NCI-H1417 (cell line): Measurements from ENCODE around the gene DEAF1.

Experiments
- DNase-seq, 3 experiments: peaks; one replicate each; lab custom pipeline; 2025; lab: John Stamatoyannopoulos, UW

DEAF1 gene

DNA sequence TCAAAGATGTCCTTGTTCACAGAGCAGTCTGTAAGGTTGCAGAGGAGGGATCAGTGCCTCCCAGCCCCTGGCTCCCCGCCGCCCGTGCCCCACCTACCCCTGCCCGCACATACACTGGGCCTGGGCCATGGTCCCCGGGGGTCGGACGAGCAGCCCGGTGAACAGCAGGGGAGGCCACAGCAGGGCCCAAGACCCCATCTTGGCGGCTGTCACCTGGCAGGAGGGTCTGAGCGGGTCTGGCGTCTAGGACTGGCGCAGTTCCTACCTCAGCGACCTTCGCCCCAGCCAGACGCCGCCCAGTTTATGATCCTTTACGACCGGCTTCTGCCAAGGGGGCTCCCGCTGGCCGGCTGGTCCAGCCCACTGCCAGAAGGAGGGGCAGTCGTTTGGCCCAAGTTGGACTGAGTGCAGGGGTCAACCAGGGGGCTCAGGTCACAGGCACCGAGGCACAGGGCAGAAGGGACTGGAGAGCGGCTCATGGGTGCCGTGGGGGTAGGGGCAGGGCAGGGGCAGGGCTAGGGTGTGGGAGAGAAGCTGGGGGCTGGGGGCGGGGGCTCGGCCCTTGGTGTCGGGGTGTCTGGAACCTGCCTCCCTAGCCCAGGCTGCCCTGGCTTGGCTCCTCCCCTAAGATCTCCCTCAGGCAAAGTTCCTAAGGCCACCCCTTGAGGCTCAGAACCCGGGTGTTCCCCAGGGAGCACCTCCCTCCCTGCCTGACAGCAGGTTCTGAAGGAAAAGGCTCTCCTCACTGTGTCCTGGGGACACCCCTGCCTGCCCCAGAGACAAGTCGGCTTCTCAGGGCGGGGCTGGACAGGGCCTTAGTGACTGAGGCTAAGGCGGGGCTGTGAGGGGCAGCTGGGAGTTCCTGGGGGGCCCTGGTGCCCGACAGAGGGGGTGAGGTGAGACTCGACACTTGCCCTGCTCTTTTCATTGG, 70.1 kb downstream of the DEAF1 start, which contains the start of gene CDHR5:
CDHR5 (minus strand) TSS at position 251 of the 931 bp plus-strand sequence; CDS start at position 198, 53 bp downstream.
- no peak for DNase-seq

- DNase-seq, result no peak
Observed at GRCh38 chr11:623999-624704, 70.9 kb downstream of the DEAF1 start.

DNA sequence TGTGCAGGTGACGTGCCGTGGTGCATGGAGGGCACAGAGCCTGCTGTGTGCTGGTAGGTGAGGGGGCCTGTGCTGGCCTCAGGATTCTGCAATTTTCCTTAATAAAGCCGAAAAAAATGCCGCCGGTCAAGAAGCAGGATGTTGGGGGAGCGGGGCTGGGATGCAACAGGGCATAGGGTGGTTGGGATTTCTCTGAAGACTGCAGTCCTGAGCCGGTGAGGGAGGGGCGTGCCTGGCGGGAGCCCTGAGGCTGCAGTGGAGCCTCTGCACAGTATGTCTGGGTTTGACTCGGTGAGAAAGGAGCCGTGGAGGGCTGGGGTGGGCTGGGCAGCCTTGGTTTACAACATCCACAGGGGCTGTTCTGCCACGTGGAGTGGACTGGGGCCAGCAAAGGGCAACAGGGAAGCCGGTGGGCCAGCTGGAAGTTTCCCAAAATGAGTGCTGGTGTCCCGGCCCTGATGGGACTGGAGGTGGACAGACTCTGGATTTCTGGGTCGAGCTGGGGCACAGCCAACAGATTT, 71.6 kb downstream of the DEAF1 start:
- DNase-seq, result no peak

DNA sequence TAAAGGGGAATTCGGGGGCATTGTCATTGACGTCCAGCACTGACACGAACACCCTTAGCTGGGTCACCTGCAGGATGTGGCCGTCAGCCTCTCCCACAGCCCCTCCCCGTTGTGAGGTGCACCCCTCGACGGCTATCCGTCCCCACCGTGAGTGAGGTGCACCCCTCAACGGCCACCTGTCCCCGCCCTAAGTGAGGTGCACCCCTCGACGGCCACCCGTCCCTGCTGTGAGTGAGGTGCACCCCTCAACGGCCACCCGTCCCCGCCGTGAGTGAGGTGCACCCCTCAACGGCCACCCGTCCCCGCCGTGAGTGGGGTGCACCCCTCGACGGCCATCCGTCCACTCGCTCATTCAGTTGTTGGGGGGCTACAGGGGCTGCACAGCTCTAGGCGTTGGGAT, 73.2 kb downstream of the DEAF1 start:
- DNase-seq, result no peak

DNA sequence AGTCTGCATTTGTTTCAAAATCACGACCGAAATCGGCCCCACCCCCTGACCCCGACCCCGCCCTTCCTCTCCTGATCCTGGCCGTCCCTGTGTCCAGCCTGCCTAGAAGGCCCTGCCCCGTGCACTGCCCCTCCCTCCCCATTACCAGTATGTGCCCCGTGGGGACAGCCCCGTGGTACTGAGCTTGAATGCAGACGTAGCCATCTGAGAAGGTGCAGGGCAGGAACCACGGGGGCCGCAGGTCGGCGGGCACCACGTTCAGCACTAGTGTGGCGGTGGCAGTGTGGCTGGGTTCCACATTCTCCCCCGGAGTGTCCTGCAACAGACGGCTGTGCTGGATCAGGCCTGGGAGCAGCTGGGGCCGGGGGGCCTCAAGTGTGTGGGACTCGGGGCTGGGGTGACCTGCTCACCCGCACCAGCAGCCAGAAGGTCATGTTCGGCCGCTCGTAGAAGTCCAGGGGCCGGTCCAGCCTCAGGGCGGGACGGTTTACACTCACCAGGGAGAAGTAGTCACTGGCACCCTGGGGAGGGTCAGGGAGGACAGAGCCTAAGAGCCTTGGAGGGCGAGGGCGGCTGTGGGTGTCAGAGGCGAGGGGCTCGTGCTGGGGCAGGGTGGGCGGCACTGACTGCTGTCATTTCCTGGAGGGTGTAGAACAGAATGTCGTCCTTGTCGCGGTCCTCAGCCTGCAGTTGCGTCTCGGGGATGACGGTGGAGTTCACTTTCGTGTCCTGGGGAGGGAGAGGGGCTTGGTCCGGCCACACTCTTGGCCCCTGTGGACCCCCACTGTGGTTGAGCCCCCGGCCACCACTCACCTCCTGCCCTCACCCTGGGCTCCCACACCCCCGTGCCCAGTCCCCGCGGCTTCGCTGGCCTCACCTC, 73.8 kb downstream of the DEAF1 start:
- no peak for DNase-seq

DNA sequence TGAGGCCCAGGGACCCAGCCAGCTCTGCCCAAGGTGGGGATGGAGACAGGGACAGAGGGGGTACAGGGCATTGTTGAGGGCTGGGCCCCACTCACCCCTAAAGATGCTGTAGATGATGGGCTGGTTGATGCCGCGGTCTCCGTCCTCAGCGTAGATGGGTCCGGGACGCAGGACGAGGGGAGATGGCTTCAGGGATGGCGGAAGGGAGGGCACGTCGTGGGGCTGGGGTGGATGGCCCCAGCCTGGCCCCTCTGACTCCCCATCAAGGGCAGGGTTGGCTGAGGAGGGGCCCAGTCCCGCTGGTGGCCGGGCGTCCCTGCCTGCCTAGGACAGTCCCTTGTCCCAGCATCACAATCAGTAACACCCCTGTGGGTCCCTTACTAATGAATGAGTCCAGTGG, 74.8 kb downstream of the DEAF1 start:
- no peak for DNase-seq

DNA sequence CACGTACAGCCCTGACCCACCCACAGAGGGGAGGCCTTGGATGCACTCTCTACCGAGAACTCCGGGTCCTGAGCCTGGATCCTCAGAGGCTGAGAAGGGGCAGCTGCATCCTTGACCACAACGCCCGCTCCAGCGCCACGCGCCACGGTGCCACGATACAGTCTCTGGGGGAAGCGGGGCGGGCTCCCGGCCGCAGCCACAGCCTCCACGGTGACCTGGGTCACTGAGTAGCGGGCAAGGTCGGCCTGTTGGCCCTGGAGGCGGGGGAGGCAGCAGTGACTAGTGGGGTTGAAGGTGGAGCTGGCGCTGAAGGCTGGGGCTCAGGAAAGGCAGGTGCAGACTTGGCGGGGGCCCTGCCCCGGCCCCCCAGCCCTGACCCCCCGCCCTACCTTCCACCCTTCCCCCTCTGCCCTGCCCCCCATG, 75.4 kb downstream of the DEAF1 start:
- DNase-seq, result no peak

DNA sequence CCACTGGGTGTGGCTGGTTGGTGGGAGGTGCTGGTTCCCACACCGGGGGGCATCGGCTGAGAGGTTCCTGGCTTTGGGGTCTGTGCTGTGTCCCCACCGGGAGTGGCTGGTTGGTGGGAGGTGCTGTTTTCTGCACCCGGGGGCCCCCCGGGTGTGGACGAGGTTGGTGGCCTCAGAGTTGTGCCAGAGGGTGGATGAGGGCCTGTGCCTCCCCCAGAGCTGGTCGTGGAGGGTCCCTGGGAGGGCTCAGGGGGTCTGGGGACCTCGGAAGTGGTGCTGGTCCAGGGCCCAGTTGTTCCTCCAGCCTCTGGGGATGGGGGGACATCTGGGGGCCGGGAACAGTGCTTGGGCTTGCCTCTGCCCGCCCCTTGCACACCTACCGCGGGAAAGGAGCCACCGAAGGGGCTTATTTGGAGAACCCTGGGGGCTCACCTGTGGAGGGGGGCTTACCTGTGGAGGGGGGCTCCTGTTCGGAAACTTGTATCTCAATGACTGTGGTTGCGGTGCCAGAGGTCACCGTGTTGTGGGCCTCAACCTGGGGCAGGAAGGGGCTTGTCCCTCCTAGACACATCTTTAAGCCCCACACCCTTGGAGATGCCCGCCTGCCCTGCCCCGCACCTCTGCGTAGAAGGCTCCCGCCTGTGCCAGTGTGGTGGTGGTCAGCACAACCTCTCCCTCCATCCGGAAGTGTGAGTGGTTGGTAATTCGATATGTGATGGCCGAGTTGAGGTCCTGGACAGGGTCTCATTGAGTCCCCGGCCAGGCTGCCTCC, 76.0 kb downstream of the DEAF1 start:
- DNase-seq, result no peak

DNA sequence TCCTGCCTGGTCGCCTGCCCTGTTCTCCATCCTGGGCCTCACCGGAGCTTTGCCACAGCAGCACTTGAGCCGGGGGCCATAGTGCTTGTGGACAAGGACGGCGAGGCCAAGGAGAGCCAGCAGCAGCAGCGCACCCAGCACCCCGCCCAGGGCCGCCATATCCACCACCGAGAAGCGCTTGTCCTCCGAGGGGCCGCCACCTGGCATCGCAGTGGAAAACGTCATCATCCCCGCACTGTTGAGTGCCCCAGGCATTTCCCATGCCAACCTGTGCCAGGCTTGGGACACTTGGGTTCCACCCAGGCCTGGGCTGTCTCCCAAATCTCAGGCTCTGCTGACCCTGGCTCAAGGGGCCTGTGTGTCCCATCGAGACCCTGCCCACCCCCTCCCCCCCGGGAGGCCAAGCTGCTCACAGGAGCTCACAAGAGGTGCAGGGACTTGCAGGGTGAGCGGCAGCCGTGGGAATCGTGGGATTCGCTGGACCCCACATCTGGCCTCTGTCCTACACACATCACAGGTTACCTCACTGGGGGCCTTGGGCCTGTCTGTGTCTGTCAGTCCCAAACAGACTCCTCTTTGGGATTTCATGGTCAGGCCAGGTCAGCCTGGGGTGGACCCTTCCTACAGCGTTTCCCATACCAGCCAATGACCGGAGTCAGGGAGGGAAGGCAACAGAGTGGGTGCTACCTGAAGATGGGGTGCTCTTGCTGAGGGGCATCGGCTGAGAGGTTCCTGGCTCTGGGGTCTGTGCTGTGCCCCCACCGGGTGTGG, 76.9 kb downstream of the DEAF1 start:
- no peak for DNase-seq

- DNase-seq, result no peak
Observed at GRCh38 chr11:617199-617911, 77.7 kb downstream of the DEAF1 start.

GRCh38 chr11:616320-617198, 78.5 kb downstream of the DEAF1 start:
- no peak for DNase-seq

DNA sequence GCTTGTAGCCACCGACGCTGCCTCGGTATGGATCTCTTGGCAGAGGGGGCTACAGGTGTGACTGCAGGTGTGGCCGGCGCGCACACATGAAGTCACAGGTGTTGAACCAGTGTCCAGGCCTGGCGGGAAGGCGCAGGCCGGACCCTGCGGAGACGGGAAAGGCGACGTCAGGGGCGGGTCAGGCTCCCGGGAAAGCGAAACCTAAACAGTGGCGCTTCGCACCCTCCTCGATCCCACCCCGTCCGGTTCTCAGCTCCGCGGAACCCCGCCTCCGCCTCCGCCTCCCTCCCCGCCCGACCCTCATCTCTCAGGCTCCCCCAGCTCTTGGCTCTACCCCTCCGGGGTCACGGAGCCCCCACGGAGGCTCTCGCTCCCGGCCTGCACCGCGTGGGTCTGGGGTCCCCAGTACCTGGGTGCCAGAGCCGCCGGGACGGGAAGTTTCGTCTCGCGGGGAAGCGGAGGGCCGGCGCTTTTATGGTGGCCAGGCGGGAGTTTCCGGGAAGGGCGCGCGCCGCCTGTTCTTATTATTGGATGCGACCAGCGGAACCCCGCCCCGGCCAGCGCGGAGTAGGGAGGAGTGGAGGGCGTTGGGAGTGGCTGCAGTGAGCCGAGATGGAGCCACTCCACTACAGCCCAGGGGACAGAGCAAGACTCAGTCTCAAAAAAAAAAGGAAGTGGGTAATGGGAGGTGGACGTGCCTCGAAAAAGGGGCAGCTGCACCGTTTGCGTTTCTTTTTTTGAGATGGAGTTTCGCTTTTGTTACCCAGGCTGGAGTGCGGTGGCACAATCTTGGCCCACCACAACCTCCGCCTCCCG, 79.3 kb downstream of the DEAF1 start, which contains the start of gene IRF7:
IRF7 (minus strand) TSS at position 447 of the 816 bp plus-strand sequence. CDS start 586 bp downstream, outside the sequence.
- peak; percentile 76 to 96 (median 82) for DNase-seq

DNA sequence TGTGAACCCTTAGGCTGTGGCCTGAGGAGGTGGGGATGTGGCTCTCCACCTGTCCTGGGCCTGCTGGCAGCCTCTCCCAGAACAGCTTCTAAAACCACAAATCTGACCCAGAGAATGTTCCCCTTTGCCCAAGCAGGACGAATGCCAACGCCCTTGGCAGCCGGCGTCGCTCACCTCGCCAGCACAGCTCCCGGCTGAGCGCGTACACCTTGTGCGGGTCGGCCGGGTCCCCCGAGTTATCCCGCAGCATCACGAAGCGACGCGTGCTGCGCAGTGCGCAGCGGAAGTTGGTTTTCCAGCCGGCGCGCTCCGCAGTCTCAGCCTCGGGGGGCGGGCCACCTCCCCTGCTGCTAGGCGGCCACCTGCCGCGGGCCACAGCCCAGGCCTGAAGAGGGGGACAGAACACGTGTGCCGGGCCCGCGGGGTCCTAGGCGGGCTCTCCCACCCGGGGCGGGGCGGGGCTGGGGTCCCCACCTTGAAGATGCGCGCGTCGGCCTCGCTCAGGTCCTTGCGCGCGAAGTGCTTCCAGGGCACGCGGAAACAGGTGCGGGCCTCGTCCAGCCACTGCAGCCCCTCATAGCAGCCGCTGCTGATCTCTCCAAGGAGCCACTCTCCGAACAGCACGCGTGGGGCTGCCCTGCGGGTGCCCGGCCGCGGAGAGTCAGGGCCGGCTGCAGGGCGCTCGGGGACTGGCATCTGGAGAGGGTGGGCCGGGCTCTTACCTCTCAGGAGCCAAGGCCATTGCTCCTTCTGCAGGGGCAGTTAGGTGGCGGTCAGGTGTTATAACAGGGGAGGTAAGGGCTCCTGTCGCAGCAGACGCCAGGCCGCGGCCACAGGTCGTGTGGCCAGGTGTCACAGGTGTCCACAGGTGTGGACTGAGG, 80.2 kb downstream of the DEAF1 start:
- DNase-seq, result peak in 1 of 3 experiments; percentile 44

DNA sequence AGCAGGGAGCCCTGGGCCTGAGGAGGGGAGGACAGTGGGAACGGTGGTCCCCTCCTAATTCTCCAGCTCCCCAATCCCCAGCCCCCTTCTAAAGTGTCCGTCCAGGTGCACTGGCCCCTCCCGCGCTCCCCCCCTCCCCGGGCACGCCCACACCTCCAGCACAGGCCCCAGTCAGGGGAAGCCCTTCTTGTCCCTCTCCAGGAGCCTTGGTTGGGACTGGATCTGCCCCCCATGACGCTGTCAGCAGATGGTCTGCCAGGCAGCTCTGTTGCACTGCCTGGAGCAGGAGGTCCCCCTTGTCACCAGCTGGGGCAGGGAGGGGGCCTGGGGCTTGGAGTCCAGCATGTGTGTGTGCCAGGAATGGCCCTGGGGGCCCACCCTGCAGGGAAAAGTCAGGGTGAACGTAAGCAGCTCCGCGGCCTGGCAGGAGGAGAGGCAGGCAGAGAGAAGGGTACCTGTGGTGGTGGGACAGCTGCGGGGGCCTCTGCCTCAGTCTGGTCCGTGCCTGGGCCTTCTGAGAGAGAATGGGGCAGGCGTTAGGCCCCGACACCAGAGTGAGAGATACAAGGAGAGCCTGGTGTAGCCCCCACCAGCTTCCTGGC, 80.9 kb downstream of the DEAF1 start:
- DNase-seq, result no peak

GRCh38 chr11:613369-613968, 81.6 kb downstream of the DEAF1 start:
- DNase-seq, result peak; percentile 22 to 63 (median 61)

DNA sequence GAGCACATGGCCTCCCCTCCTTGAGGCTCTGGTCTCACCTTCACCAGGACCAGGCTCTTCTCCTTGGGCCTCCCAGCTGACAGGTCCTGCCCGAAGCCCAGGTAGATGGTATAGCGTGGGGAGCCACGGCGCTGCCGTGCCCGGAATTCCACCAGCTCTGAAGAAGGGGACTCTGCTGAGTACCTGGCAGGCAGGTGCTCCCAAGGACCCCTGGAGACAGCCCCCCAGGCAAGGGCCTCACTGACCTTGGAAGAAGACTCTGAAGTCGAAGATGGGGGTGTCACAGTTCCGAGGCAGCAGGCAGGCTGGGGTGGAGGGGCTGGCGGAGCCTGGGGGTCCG, 82.1 kb downstream of the DEAF1 start:
- peak in 1 of 3 experiments; percentile 11 for DNase-seq
